Measurements from ENCODE around the gene CZIB.

Gene CZIB

DNA sequence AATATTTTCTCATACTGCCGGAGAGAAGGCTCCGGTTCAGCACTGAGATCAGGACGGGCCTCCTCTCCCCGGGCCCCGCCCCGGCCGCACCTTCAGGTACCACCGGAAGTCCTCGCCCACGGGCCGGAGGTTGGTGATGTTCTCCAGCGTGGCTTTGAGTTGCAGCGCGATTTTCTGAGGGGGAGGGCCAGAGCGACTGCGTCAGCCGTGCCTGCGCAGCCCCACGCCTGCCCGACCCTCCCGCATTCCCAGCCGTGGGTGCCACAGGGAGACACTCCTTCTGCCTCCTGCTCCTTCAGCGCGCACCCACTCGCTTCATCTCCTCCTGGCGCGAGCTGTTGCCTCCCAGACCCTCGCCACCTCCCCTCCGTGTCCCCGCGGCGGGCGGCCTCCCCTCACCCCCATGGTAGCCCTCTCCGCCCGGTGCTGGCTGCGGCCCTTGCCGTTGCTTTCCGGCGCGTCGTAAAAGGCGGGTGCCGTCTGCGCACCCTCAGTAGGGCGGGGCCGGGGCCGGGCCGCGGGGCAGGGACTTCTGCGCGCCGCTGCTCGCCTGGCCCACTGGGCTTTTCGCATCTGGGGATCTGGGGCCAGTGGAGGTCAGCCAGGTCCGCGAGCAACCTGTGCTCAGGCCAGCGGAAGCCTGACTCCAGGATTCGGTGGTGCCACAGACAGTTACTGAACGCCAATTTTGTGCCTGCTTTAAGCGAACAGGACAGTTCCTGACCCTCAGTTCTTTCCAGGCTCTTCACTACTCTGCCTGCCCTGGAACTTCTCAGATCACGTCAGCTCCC lies at the start of gene CZIB:
TSS of gene CZIB (minus strand) at position 464 of the 791 bp plus-strand sequence. CDS start at position 405, 59 bp downstream.
- TF ChIP-seq, protein P1, sequence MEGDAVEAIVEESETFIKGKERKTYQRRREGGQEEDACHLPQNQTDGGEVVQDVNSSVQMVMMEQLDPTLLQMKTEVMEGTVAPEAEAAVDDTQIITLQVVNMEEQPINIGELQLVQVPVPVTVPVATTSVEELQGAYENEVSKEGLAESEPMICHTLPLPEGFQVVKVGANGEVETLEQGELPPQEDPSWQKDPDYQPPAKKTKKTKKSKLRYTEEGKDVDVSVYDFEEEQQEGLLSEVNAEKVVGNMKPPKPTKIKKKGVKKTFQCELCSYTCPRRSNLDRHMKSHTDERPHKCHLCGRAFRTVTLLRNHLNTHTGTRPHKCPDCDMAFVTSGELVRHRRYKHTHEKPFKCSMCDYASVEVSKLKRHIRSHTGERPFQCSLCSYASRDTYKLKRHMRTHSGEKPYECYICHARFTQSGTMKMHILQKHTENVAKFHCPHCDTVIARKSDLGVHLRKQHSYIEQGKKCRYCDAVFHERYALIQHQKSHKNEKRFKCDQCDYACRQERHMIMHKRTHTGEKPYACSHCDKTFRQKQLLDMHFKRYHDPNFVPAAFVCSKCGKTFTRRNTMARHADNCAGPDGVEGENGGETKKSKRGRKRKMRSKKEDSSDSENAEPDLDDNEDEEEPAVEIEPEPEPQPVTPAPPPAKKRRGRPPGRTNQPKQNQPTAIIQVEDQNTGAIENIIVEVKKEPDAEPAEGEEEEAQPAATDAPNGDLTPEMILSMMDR (conservative IDR thresholded peaks at IDR 0.05; ENCODE audit: control insufficient read depth, insufficient read depth, low read depth, low read length), result no peak
- H3K4me3 ChIP-seq (ENCODE audit: control insufficient read depth, low read depth, low read length), result peak within 1 kb of the TSS; percentile 89
- DNase-seq (ENCODE audit: low read depth), result peak; percentile 84

DNA sequence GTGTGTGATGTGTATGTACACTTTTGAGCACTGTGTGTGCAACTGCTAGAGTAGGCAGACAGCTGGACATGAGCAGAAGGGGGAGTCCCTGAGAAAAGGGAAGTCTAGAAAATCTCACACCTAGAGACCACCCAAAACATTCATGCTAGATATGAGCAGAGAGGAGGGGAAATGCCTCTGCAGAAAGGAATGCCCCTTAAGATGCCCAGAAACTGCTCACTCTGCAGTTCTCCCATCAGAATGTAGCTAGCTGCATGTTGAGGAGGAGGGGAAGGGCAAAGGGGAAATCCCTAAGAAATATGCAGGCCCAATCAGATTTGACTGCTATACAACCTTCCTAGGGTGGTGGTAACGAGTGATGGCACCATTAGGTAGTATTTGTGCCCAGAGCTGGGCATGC lies 49.7 kb upstream of the CZIB start:
- TF ChIP-seq, protein P1 (conservative IDR thresholded peaks at IDR 0.05; ENCODE audit: control insufficient read depth, insufficient read depth, low read depth, low read length), result no peak
- no peak overlapping the region for H3K4me3 ChIP-seq (ENCODE audit: control insufficient read depth, low read depth, low read length)
- DNase-seq (ENCODE audit: low read depth), result no peak

DNA sequence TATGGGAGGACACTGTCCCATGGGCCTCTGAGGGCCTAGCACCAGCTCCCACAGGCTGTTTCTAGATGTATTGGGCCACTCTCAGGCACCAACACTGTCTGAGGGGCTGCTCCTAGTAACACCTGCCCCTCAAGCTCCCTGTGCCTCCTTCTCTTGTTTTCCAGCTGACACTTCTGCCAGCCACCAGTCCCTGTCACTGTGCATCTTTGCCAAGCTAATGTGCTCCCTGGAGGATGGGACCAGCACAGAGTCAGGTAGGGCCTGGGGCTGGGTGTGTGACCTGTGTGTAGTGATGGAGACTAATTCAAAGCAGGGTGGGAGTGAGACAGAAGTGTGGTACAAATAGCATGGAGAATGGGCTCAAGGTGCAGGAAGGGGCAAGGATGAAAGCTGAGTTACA lies 47.3 kb upstream of the CZIB start:
- no peak overlapping the region for H3K4me3 ChIP-seq (ENCODE audit: control insufficient read depth, low read depth, low read length)
- DNase-seq (ENCODE audit: low read depth), result no peak
- TF ChIP-seq, protein P1 (conservative IDR thresholded peaks at IDR 0.05; ENCODE audit: control insufficient read depth, insufficient read depth, low read depth, low read length), result no peak

DNA sequence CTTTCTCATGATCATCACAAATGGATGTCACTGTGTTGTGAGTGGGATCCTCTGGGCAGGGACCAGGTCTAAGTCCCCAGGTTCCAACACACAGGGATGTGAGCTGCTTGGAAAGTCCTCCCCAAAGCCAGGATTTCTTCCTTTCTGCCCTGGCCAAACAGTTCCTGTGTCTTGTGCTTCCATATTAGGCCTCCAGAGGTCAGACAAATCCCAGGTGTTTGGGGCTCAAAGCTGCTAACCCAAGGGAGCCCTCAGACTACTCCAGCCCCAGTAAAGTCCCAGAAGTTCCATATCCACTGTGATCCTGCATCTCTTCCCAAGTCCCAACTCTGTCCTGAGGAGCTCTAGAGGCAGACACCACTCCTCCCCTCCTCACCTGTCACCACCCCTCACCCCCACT lies 45.6 kb upstream of the CZIB start:
- TF ChIP-seq, protein P1 (conservative IDR thresholded peaks at IDR 0.05; ENCODE audit: control insufficient read depth, insufficient read depth, low read depth, low read length), result peak; percentile 22
- no peak overlapping the region for H3K4me3 ChIP-seq (ENCODE audit: control insufficient read depth, low read depth, low read length)
- no peak for DNase-seq (ENCODE audit: low read depth)

DNA sequence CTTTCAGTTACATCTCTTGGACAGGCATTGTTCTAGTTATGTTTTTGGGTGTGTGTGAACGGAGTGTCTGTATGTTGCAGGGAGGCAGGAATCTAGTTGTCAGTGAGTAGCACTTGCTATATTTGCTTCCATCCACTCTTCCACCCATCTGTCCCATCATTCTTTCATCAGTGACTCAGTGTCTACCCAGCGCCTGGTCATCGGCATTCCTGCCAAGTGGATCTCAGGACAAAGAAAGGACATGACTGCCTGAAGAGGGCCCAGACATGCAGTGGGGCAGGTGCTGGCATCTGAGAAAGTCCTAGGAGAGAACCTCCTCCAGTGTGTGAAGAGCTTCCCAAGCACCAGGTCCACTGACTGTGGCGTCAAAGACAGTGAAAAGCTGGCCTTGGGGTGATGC lies 45.1 kb upstream of the CZIB start:
- TF ChIP-seq, protein P1 (conservative IDR thresholded peaks at IDR 0.05; ENCODE audit: control insufficient read depth, insufficient read depth, low read depth, low read length), result no peak
- no peak for DNase-seq (ENCODE audit: low read depth)
- H3K4me3 ChIP-seq (ENCODE audit: control insufficient read depth, low read depth, low read length), result no peak overlapping the region

DNA sequence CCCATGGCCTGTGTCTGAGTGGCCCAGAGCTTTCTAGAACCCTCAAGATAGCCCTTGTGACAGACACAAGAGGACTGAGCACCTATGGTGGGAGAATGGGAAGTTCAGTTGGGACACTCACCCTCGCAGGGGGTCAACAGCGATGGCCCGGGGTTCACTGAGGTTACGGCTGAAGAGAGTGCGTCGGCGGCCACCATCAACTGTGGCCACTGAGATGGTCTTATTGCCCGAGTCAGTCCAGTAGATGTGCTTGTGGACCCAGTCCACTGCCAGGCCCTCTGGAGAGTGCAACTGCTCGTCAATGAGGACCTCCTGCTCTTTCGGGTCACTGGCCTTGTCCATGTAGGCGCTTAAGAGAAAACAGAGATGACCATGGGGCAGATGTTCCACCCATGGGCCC lies 43.6 kb upstream of the CZIB start:
- no peak overlapping the region for H3K4me3 ChIP-seq (ENCODE audit: control insufficient read depth, low read depth, low read length)
- no peak for DNase-seq (ENCODE audit: low read depth)
- TF ChIP-seq, protein P1 (conservative IDR thresholded peaks at IDR 0.05; ENCODE audit: control insufficient read depth, insufficient read depth, low read depth, low read length), result no peak

Measured in fibroblast of mammary gland (primary cell).